GM23248 (cell line): ENCODE data around the gene TMEM61. TPM values are rescaled to one million over a fixed set of nuclear protein-coding genes. Genes with fewer than 3 reads are reported as not detected.

Experiments
- DNase-seq: peaks from one replicate; pipeline ENCODE4 v3.0.0-alpha.2; 2015
- H2AFZ ChIP-seq: fragments of 200-600 bp; sonication (generic); 2 replicates; pipeline ENCODE4 v1.6.1; 2016; ENCODE audit warnings: antibody characterized with exemption
- H3F3A ChIP-seq: fragments of 200-600 bp; sonication (generic); 2 replicates; pipeline ENCODE4 v1.6.1; 2016; ENCODE audit warnings: mild to moderate bottlenecking, antibody characterized with exemption, mixed run types; ENCODE audit not compliant: insufficient read depth
- H3K27ac ChIP-seq: fragments of 200-600 bp; sonication (generic); 2 replicates; pipeline ENCODE4 v1.5.1; 2016; ENCODE audit warnings: mild to moderate bottlenecking
- H3K27me3 ChIP-seq: fragments of 200-600 bp; sonication (generic); replicated peaks from 2 replicates; pipeline ENCODE4 v1.6.1; 2016; ENCODE audit warnings: mild to moderate bottlenecking; ENCODE audit not compliant: insufficient read depth
- H3K36me3 ChIP-seq: fragments of 200-600 bp; sonication (generic); 2 replicates; pipeline ENCODE4 v1.6.1; 2016; ENCODE audit warnings: low read depth, mild to moderate bottlenecking
- H3K4me1 ChIP-seq: fragments of 200-600 bp; sonication (generic); 2 replicates; pipeline ENCODE4 v1.6.1; 2016; ENCODE audit warnings: mild to moderate bottlenecking; ENCODE audit not compliant: insufficient read depth
- H3K4me2 ChIP-seq: fragments of 200-600 bp; sonication (generic); one replicate; pipeline ENCODE4 v1.6.1; 2016; ENCODE audit warnings: mild to moderate bottlenecking; ENCODE audit not compliant: unreplicated experiment
- H3K4me3 ChIP-seq: fragments of 200-600 bp; sonication (generic); 2 replicates; pipeline ENCODE4 v1.5.1; 2016; ENCODE audit warnings: mild to moderate bottlenecking
- H3K79me2 ChIP-seq: fragments of 200-600 bp; sonication (generic); 2 replicates; pipeline ENCODE4 v1.6.1; 2016; ENCODE audit warnings: mild to moderate bottlenecking; ENCODE audit not compliant: insufficient read depth
- H3K9ac ChIP-seq: fragments of 200-600 bp; sonication (generic); 2 replicates; pipeline ENCODE4 v1.6.1; 2016; ENCODE audit warnings: mild to moderate bottlenecking
- H3K9me2 ChIP-seq: fragments of 200-600 bp; sonication (generic); 2 replicates; pipeline ENCODE4 v1.6.1; 2016; ENCODE audit warnings: mixed run types, mild to moderate bottlenecking, moderate library complexity; ENCODE audit not compliant: insufficient read depth
- H3K9me3 ChIP-seq: fragments of 200-600 bp; sonication (generic); one replicate; pipeline ENCODE4 v1.6.1; 2017; ENCODE audit warnings: low read depth
- H4K20me1 ChIP-seq: fragments of 200-600 bp; sonication (generic); 2 replicates; pipeline ENCODE4 v1.6.0; 2016; ENCODE audit not compliant: insufficient read depth
- EZH2 ChIP-seq: fragments of 200-600 bp; sonication (generic); IDR thresholded peaks from 2 replicates; pipeline ENCODE4 v1.6.1; 2018; ENCODE audit warnings: antibody characterized with exemption, mild to moderate bottlenecking; ENCODE audit not compliant: insufficient read depth, poor library complexity, severe bottlenecking
- EZH2phosphoT487 ChIP-seq: fragments of 200-600 bp; sonication (generic); IDR thresholded peaks from 2 replicates; pipeline ENCODE4 v1.6.1; 2018; ENCODE audit warnings: antibody characterized with exemption, moderate library complexity, mild to moderate bottlenecking, low read depth; ENCODE audit not compliant: insufficient read depth
- WGBS, 2 experiments: methylation state at CpG; one replicate each; pipeline ENCODE4 v1.1.6; 2015 to 2017; ENCODE audit warnings: low lambda C conversion rate in 2 of 2, low coverage in 1 of 2; ENCODE audit errors: missing lambda C conversion rate in 2 of 2; 5-methylcytosine and 5-hydroxymethylcytosine counted together
- in situ Hi-C: fragments of 300-500 bp; cut with MboI; formaldehyde crosslinking; loops from 2 replicates; pipeline ENCODE4 v1.15.0; 2020
- polyA plus RNA-seq: library from polyadenylated mRNA; unstranded; fragments of >200 nt; fragmentation: Nextera tagmentation; extraction: Ambion mirVana; gene quantifications from 2 replicates; pipeline ENCODE4 v1.2.1, GENCODE V29; 2016
- total RNA-seq: library from RNA; depleted of rRNA; stranded (reverse); fragments of >200 nt; shearing (Covaris generic); gene quantifications from 2 replicates; pipeline ENCODE4 v1.2.3, GENCODE V29; 2014

The TMEM61 gene
- total and polyA plus RNA-seq, 2 experiments from 2014 or later, result not detected

- WGBS, 2 experiments, result 84 to 88% methylated on average over 10 of the region's 10 CpGs
- peaks cover 10% of the 10 kb centered on the region for H3K4me1 ChIP-seq
- no peaks in the 10 kb centered on the region for H3K79me2 ChIP-seq
- H3K4me2 ChIP-seq, result no peak overlapping the region
- no peak overlapping the region for H3K27ac ChIP-seq
- in situ Hi-C loops, result no loop called here
- peak; percentile 39 for DNase-seq
- H3K9me2 ChIP-seq, result no peaks in the 10 kb centered on the region
- 0 out of 2 replicates have a peak, but pooled peaks cover 9% of the 10 kb centered on the region for H3F3A ChIP-seq
- H3K27me3 ChIP-seq, result no peaks in the 10 kb centered on the region; the same call in 1 of the 2 replicates
- H3K9ac ChIP-seq, result no peak overlapping the region
- no peak overlapping the region for H3K4me3 ChIP-seq
- no peaks in the 10 kb centered on the region for H4K20me1 ChIP-seq
- no peak overlapping the region for H2AFZ ChIP-seq
- H3K36me3 ChIP-seq, result no peaks in the 10 kb centered on the region
- TF ChIP-seq EZH2 (no peak), EZH2phosphoT487 (no peak)
- no peaks in the 10 kb centered on the region for H3K9me3 ChIP-seq
Measured at GRCh38 chr1:55005351-55006140, 25.1 kb downstream of the TMEM61 start.

DNA sequence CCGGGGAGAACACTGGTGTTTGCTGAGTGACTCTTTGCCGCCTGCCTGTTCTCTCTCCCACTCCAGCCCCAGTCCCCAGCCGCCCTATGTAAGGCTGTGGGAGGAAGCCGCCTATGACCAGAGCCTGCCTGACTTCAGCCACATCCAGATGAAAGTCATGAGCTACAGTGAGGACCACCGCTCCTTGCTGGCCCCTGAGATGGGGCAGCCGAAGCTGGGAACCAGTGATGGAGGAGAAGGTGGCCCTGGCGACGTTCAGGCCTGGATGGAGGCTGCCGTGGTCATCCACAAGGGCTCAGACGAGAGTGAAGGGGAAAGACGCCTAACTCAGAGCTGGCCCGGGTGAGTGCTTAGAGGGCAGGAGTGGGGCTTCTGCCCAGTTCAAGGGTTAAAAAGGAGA, 26.5 kb downstream of the TMEM61 start:
- Histone ChIP-seq H3K4me1 (peaks cover 10% of the 10 kb centered on the region), H3K4me2 (no peak overlapping the region), H3K27me3 (no peaks in the 10 kb centered on the region; the same call in 1 of the 2 replicates), H3K4me3 (no peak overlapping the region), H3K9ac (no peak overlapping the region), H3K36me3 (no peaks in the 10 kb centered on the region), H3K9me3 (no peaks in the 10 kb centered on the region), H2AFZ (no peak overlapping the region), H3F3A (0 out of 2 replicates have a peak, but pooled peaks cover 9% of the 10 kb centered on the region), H3K79me2 (no peaks in the 10 kb centered on the region), H3K27ac (no peak overlapping the region), H3K9me2 (no peaks in the 10 kb centered on the region), H4K20me1 (no peaks in the 10 kb centered on the region)
- no peak for DNase-seq
- no peak for TF ChIP-seq EZH2
- no peak for TF ChIP-seq EZH2phosphoT487
- WGBS, 2 experiments, result 92 to 94% methylated on average over 12 of the region's 12 CpGs
- in situ Hi-C loops, result no loop called here

DNA sequence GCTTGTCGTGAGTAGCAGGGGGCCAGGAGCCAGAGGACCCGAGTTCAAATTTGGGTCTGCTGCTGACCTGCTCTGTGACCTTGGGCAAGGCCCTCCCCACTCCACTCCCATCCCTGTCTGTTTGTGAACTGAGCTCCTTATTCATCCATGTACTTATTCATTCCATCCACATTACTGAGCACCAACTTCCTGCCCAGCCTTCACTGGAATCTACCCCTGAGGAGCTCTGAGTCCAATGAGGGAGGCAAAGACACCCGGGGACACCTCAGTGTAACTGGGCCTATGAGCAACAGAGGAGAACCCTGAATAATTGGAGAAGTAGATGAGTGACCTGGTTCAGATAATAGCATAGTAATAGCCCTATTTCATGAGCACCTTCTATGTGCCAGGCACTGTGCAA, 27.2 kb downstream of the TMEM61 start:
- no peak overlapping the region for H3K4me3 ChIP-seq
- no peaks in the 10 kb centered on the region for H3K9me2 ChIP-seq
- TF ChIP-seq EZH2phosphoT487 (no peak), EZH2 (no peak)
- H3K36me3 ChIP-seq, result no peaks in the 10 kb centered on the region
- no peak overlapping the region for H3K4me2 ChIP-seq
- 0 out of 2 replicates have a peak, but pooled peaks cover 9% of the 10 kb centered on the region for H3F3A ChIP-seq
- 53 to 62% methylated on average over 3 of the region's 3 CpGs for WGBS, 2 experiments
- H2AFZ ChIP-seq, result no peak overlapping the region
- in situ Hi-C loops, result no loop called here
- H3K9me3 ChIP-seq, result no peaks in the 10 kb centered on the region
- peak; percentile 89 for DNase-seq
- no peaks in the 10 kb centered on the region; the same call in 1 of the 2 replicates for H3K27me3 ChIP-seq
- no peaks in the 10 kb centered on the region for H4K20me1 ChIP-seq
- peaks cover 10% of the 10 kb centered on the region for H3K4me1 ChIP-seq
- no peak overlapping the region for H3K9ac ChIP-seq
- no peak overlapping the region for H3K27ac ChIP-seq
- H3K79me2 ChIP-seq, result no peaks in the 10 kb centered on the region

DNA sequence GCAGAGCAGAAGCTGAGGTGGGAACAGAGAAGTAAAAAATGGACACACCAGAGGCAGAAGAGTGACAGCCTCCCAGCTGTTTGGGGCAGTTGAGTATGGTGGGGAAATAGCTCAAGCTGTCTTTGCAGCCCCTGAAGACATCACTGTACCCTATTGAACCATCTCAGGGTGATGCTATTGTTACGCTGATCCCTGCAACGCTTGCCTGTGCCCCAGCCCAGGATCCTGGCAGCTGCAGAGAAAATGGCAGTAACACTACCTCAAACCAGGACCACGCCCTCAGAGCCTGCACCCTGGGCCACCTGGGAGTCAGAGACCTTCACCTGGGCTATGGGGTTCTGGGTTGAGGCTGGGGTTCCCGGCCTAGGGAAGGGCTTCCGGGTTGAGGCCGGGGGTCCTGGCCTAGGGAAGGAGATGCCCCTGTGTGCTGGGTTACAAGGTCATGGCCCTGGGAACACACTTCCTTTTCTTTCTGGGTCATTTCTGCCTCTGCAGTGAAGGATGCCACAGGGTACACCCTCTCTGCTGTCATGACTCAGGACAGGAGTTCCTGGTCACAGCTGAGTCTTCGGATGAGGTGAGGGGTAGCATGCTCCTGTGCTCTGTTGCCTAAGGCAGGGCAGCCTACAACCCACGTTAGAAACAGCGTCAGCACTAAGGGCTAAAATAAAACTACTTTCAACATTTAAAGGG, 29.9 kb downstream of the TMEM61 start:
- no peak overlapping the region for H3K4me3 ChIP-seq
- WGBS, 2 experiments, result 86 to 90% methylated on average over 8 to 9 of the region's 9 CpGs

More for the DNA sequence above, 29.9 kb downstream of the TMEM61 start:
- H3K27me3 ChIP-seq, result no peaks in the 10 kb centered on the region; the same call in 1 of the 2 replicates
- TF ChIP-seq EZH2, result no peak
- 0 out of 2 replicates have a peak, but pooled peaks cover 9% of the 10 kb centered on the region for H3F3A ChIP-seq
- H3K4me1 ChIP-seq, result peaks cover 10% of the 10 kb centered on the region
- no peaks in the 10 kb centered on the region for H3K36me3 ChIP-seq
- in situ Hi-C loops, result no loop called here
- H3K9me2 ChIP-seq, result no peaks in the 10 kb centered on the region
- H3K9ac ChIP-seq, result no peak overlapping the region
- DNase-seq, result no peak
- H3K27ac ChIP-seq, result no peak overlapping the region
- H3K4me2 ChIP-seq, result no peak overlapping the region
- no peak overlapping the region for H2AFZ ChIP-seq
- no peaks in the 10 kb centered on the region for H3K9me3 ChIP-seq
- H4K20me1 ChIP-seq, result no peaks in the 10 kb centered on the region
- H3K79me2 ChIP-seq, result no peaks in the 10 kb centered on the region
